Gastroesophageal sphincter (tissue), 4 donors: Measurements from ENCODE around the gene PRSS56. TPM values are rescaled to one million over a fixed set of nuclear protein-coding genes. Genes with fewer than 3 reads are reported as not detected.

Experiments used
- ATAC-seq: fragments of 150-250 bp; one replicate; pipeline ENCODE4 v1.9.1; 2016; ENCODE audit warnings: mild to moderate bottlenecking, moderate library complexity
- H3K27ac ChIP-seq, 4 donors: fragments of 200-600 bp; sonication (generic) in 3 of 4; 1 replicate in 3 of 4; 2 replicates in 1 of 4; pipeline ENCODE4 v1.5.1; 2016 to 2019
- H3K27me3 ChIP-seq: fragments of 200-600 bp; sonication (generic); one replicate; pipeline ENCODE4 v1.5.1; 2019
- H3K36me3 ChIP-seq, 2 donors: fragments of 200-600 bp; sonication (generic); one replicate each; pipeline ENCODE4 v1.5.1; 2019; ENCODE audit warnings: control low read depth in 1 of 2
- H3K4me1 ChIP-seq, 3 donors: fragments of 200-600 bp; sonication (generic); 1 replicate in 2 of 3; 2 replicates in 1 of 3; pipeline ENCODE4 v1.5.1; 2016 to 2019; ENCODE audit warnings: control low read depth in 2 of 3
- H3K4me3 ChIP-seq, 2 donors: fragments of 200-600 bp; sonication (generic); one replicate each; pipeline ENCODE4 v1.5.1; 2019; ENCODE audit warnings: mild to moderate bottlenecking in 1 of 2, moderate library complexity in 1 of 2
- H3K9me3 ChIP-seq, 3 donors: fragments of 200-600 bp; sonication (generic); one replicate each; pipeline ENCODE4 v1.5.1; 2017 to 2019; ENCODE audit warnings: control low read depth in 2 of 3
- EP300 ChIP-seq: sonication (generic); formaldehyde crosslinking; IDR thresholded peaks from one replicate; pipeline ENCODE4 v1.6.1; 2017; ENCODE audit warnings: antibody characterized with exemption, mild to moderate bottlenecking
- POLR2A ChIP-seq, 2 donors: fragments of 450-650 bp; IDR thresholded peaks; one replicate each; pipeline ENCODE4 v1.6.1; 2017; ENCODE audit warnings: antibody characterized with exemption in 2 of 2, mild to moderate bottlenecking in 2 of 2, moderate library complexity in 1 of 2
- POLR2AphosphoS5 ChIP-seq: sonication (generic); formaldehyde crosslinking; IDR thresholded peaks from one replicate; pipeline ENCODE4 v1.6.1; 2017; ENCODE audit warnings: antibody characterized with exemption
- WGBS, 2 donors: methylation state at CpG; one replicate each; pipeline ENCODE4 v1.1.5; 2018; ENCODE audit warnings: low coverage in 1 of 2; 5-methylcytosine and 5-hydroxymethylcytosine counted together
- total RNA-seq, 4 donors: library from RNA; depleted of rRNA; stranded (reverse); fragments of >200 nt; gene quantifications; one replicate each; pipeline ENCODE4 v1.1.0, GENCODE V29; 2016
- TF ChIP-seq, protein P1 (sequence below), 4 experiments: fragments of 200-600 bp in 2 of 4; fragments of 450-650 bp in 2 of 4; sonication (generic) in 1 of 4; IDR thresholded peaks; one replicate each; pipeline ENCODE4 v1.5.1; 2017 to 2019; ENCODE audit warnings: antibody characterized with exemption in 4 of 4, mild to moderate bottlenecking in 2 of 4, moderate library complexity in 2 of 4

PRSS56 gene
- total RNA-seq, 4 donors from 2014 or later, result not detected

DNA sequence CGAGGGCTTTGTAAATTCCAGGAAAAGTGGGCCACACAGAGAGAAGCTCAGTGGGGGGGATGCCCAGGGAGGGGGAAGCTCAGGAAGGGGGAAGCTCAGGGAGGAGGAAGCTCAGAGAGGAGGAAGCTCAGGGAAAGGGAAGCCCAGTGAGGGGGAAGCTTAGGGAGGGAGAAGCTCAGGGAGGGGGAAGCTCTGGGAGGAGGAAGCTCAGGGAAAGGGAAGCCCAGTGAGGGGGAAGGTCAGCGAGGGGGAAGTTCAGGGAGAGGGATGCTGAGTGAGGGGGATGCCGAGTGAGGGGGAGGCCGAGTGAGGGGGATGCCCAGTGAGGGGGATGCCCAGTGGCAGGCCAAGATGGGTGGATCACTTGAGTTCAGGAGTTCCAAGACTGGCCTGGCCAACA, 18.5 kb downstream of the PRSS56 start:
- Histone ChIP-seq H3K4me3 (no peak overlapping the region), H3K4me1 (no peaks in the 10 kb centered on the region), H3K9me3 (peaks cover 0 to 11% (median 0%) of the 10 kb centered on the region in 3 donors), H3K27me3 (peaks cover 70% of the 10 kb centered on the region), H3K27ac (no peak overlapping the region), H3K36me3 (no peaks in the 10 kb centered on the region)
- 13 to 17% methylated on average over 3 to 4 of the region's 4 CpGs for WGBS, 2 donors
- no peak for ATAC-seq
- TF ChIP-seq POLR2AphosphoS5 (no peak), POLR2A (IDR thresholded peaks at IDR 0.05) (no peak), EP300 (no peak)
- TF ChIP-seq, protein P1, sequence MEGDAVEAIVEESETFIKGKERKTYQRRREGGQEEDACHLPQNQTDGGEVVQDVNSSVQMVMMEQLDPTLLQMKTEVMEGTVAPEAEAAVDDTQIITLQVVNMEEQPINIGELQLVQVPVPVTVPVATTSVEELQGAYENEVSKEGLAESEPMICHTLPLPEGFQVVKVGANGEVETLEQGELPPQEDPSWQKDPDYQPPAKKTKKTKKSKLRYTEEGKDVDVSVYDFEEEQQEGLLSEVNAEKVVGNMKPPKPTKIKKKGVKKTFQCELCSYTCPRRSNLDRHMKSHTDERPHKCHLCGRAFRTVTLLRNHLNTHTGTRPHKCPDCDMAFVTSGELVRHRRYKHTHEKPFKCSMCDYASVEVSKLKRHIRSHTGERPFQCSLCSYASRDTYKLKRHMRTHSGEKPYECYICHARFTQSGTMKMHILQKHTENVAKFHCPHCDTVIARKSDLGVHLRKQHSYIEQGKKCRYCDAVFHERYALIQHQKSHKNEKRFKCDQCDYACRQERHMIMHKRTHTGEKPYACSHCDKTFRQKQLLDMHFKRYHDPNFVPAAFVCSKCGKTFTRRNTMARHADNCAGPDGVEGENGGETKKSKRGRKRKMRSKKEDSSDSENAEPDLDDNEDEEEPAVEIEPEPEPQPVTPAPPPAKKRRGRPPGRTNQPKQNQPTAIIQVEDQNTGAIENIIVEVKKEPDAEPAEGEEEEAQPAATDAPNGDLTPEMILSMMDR (IDR thresholded peaks at IDR 0.05), result no peak

DNA sequence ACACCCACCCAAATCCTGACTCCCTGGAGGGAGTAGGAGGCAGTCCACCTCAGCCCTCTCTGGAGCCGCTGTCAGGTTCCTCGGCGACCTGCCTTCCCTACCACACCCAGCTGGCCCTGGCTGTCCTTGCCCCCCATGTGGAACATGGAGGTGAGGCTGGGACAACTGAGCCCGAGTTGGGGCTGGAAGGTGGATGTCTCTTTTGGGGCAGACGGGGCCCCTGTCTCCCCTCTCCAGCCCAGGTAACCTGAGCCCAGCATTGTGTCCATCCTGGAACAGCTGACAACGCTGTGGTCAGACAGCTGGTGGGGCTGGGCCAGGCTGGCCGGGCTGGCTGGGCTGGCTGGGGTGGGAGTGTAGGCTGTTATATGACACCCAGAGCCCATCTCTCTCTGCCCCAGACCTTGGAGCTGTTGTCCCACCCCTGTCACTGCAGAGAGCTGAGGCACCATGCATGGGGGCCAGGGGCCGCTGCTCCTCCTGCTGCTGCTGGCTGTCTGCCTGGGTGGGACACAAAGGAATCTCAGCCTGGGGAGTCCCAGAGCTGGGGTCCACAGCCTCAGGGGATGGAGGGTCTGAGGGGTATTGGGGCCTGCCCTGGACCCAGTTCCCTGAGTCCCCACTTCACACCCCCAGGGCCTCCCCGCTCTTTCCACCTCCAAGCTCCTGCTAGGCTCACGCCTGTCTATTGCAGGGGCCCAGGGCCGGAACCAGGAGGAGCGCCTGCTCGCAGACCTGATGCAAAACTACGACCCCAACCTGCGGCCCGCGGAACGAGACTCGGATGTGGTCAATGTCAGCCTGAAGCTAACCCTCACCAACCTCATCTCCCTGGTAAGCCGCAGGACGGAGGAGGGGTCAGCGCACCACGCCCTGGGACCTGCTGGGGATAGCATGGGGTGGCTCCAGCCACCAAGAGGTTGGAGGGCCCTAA, 19.4 kb downstream of the PRSS56 start, which contains the start of gene CHRNG:
CHRNG (plus strand) TSS at position 395 of the 934 bp plus-strand sequence; CDS start at position 451, 56 bp downstream.
- no peak within 1 kb of the TSS for H3K27ac ChIP-seq
- peaks cover 0 to 11% (median 0%) of the 10 kb centered on the region in 3 donors for H3K9me3 ChIP-seq
- peaks cover 70% of the 10 kb centered on the region for H3K27me3 ChIP-seq
- TF ChIP-seq POLR2A (IDR thresholded peaks at IDR 0.05), result no peak
- TF ChIP-seq, protein P1 (IDR thresholded peaks at IDR 0.05), result no peak
- no peak for TF ChIP-seq EP300
- no peak for TF ChIP-seq POLR2AphosphoS5
- H3K36me3 ChIP-seq, result no peaks in the 10 kb centered on the region
- H3K4me1 ChIP-seq, result no peaks in the 10 kb centered on the region
- ATAC-seq, result no peak
- no CpG with 5 or more reads among the region's 23 CpGs for WGBS, 2 donors
- H3K4me3 ChIP-seq, result no peak within 1 kb of the TSS

DNA sequence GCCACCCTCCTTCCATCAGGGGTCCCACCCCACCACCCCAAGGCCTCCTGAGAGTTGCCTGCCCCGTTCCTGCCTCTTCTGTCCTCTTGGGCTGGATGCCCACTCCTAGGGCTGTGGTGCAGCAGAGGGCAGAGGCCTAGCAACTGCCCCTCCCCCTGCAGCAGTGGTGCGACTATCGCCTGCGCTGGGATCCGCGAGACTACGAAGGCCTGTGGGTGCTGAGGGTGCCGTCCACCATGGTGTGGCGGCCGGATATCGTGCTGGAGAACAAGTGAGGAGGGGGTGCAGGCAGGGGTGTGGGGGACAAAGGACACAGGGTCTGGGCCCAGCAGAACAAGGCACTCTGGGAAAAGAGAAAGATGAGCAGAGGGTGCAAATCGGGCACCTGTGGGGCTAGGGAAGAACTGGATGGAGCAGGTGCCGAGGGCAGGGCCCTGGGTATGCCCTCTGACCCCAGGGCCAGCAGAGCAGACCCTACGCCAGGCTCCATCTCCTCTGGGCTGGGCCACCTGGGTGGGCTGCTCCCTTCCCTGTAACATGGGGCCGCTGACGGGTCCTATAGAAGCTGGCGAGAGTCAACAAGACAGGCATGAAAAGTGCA, 20.4 kb downstream of the PRSS56 start:
- TF ChIP-seq, protein P1 (IDR thresholded peaks at IDR 0.05), result no peak
- TF ChIP-seq EP300, result no peak
- TF ChIP-seq POLR2A (IDR thresholded peaks at IDR 0.05), result no peak
- TF ChIP-seq POLR2AphosphoS5, result no peak
- ATAC-seq, result no peak
- H3K27ac ChIP-seq, result no peak overlapping the region
- H3K4me1 ChIP-seq, result no peaks in the 10 kb centered on the region
- H3K4me3 ChIP-seq, result no peak overlapping the region
- peaks cover 0 to 3% of the 10 kb centered on the region in 2 donors for H3K36me3 ChIP-seq
- WGBS, 2 donors, result 40 to 86% methylated on average over 1 of the region's 17 CpGs
- peaks cover 61% of the 10 kb centered on the region for H3K27me3 ChIP-seq
- H3K9me3 ChIP-seq, result peaks cover 0 to 11% (median 0%) of the 10 kb centered on the region in 3 donors

DNA sequence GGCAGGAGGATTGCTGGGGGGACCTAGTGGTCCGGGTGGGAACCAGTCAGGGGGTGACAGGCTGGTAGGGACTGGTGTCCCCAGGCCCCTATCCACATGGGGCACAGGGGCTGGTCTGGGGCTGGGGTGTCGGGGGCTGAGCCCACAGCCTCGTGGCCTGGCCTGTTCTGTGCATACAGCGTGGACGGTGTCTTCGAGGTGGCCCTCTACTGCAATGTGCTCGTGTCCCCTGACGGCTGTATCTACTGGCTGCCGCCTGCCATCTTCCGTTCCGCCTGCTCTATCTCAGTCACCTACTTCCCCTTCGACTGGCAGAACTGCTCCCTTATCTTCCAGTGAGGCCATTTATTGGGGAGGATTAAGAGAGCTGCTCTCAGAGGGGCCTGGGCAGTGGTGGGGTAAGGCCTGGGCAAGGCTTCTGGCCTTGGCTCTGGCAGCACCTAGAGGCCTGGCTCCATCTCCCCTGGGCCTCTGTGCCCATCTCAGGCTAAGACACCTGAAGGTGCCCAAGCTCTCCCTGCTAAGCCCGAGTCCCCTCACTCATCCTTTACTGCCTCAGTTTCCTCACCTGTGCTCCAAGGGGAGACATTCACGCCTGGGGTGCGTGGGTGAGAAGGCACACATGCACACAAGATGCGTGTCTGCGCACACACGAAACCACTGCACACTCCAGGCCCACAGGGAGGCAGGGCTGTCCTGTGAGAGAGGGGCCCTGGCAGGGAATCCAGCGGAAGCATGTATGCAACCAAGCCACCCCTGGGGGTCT, 21.2 kb downstream of the PRSS56 start:
- Histone ChIP-seq H3K27ac (no peak overlapping the region), H3K4me3 (no peak overlapping the region), H3K36me3 (peaks cover 0 to 6% of the 10 kb centered on the region in 2 donors), H3K4me1 (no peaks in the 10 kb centered on the region), H3K27me3 (peaks cover 53% of the 10 kb centered on the region), H3K9me3 (peaks cover 0 to 3% (median 0%) of the 10 kb centered on the region in 3 donors)
- no peak for ATAC-seq
- no peak for TF ChIP-seq POLR2AphosphoS5
- TF ChIP-seq POLR2A (IDR thresholded peaks at IDR 0.05), result no peak
- TF ChIP-seq, protein P1 (IDR thresholded peaks at IDR 0.05), result no peak
- no peak for TF ChIP-seq EP300
- 52% methylated on average over 8 of the region's 19 CpGs; no CpG with 5 or more reads in 1 of the 2 donors for WGBS, 2 donors
